HG03060 (cell line): Measurements from ENCODE around the gene HUNK.
"Not testable (repeated sequence)": the region's sequence is repeated elsewhere in the genome, so short reads cannot be mapped to it uniquely, and the experiment has no call there.

ENCODE experiments used
- ATAC-seq: cut with Tn5 transposase; IDR thresholded peaks from one replicate; pipeline ENCODE4 v1.9.1; 2021; ENCODE audit warnings: low read depth, moderate number of reproducible peaks; ENCODE audit not compliant: unreplicated experiment

HUNK gene

DNA sequence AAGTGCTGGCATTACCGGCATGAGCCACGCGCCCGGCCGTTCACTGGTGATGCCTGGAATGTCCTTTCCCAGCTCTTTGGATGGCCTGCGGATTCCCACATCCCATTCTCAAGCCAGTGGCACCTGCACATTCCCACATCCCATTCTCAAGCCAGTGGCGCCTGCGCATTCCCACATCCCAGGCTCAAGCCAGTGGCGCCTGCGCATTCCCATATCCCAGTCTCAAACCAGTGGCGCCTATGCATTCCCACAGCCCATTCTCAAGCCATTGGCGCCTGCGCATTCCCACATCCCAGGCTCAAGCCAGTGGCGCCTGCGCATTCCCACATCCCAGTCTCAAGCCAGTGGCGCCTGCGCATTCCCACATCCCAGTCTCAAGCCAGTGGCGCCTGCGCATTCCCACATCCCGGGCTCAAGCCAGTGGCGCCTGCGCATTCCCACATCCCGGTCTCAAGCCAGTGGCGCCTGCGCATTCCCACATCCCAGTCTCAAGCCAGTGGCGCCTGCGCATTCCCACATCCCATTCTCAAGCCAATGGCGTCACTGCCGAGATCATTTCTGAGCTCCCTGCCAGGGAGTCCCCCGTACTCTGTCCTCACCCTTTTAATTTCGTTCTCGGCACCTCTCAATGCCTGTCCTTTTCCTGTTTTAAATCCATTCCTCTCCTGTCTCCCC, 74.2 kb downstream of the HUNK start:
- not testable (repeated sequence) for ATAC-seq

DNA sequence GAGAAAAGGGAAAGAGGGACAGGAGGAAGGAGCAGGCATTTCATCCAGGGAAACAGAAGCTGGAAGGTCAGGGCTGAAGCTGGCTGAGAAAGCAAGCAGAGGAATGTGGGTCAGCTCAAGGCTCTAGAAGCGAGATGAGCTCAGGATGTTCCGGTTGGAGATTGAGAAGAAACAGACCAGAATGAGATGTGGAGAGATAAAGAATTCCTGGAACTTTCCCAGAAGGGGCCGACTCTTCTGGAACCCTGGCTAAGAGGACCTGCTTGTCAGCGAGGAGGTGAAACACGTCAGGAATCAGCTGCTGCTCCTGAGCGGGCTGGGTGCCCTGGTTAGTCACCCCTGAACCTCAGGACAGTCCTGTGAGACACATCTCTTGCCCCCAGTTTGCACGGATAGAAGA, 75.9 kb downstream of the HUNK start:
- ATAC-seq = no peak

DNA sequence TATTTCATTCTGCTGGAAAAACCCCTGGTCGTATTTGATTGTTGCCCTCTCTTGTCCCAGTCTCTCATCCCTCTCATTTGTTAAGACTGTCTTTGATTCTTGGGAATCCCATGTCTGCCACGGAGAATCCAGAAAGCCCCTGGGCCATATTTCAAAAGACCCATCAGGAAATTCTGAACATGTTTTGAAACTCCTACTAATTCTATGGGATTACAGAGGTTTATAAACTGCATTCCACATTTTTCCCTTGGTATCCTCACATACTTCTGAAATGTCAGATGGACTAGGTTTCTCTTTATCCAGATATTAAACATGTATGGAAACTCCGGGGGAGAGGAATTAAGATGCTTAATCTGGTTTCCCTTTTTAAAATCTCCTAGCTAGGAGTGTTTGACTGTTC, 80.0 kb downstream of the HUNK start:
- no peak for ATAC-seq

GRCh38 chr21:31957631-31958030, 84.8 kb downstream of the HUNK start:
- ATAC-seq = no peak

DNA sequence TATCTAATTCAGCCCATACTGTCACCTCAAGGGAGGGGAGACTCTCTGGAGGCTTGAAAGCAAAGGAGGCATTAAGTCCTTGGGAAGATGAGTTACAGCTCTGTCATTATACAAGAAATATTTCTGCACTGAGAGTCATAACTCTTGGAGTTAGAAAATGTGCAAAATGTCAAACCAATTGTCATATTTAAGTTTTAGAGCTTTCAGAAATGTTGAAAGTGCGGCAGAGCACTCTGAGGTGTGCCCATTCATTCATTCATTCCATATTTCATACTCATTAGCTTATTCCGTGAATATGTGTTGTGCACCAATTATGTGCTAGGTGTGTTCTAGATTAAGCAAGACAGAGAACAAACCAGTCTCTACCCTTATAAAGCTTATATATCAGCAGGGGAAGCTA, 87.1 kb downstream of the HUNK start:
- ATAC-seq = no peak

- ATAC-seq = no peak
Measured at GRCh38 chr21:31961027-31961426, 88.2 kb downstream of the HUNK start.

DNA sequence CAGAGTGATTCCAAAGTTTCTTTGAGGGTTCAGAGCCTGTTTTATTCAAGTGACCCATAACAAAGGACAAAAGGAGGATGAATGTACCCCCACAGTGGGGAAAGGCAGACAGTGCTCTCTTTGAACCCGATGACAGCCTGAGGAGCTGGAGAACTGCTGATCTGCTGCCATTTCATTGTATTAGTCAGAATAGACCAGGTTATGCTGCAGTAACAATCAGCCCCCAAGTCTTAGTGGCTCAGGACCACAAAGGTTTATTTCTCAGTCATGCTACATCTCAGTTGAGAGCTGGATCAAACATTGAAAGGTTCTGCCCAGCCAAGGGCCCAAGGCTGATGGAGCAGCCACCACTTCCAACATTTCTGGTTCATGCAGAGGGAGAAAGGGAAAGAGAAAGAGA, 88.9 kb downstream of the HUNK start:
- no peak for ATAC-seq

DNA sequence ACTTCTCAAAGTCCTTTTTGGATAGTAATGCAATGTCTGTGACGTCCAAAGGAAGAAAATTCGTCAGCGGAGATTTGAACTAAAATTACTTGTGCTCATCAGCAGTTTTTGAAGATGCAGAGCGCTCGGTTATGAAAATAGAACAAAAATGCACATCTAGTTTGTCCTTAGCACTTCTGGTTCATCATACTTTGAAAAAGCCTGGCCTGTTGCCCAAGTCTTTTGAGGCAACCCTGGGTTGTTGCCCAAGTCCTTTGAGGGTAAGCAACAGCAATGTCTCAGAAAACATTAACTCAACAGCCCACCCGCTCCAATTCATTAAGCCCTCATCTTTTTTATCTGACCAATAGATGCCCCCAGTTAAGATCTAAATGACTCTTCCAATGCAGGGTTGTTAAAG, 91.9 kb downstream of the HUNK start:
- no peak for ATAC-seq

DNA sequence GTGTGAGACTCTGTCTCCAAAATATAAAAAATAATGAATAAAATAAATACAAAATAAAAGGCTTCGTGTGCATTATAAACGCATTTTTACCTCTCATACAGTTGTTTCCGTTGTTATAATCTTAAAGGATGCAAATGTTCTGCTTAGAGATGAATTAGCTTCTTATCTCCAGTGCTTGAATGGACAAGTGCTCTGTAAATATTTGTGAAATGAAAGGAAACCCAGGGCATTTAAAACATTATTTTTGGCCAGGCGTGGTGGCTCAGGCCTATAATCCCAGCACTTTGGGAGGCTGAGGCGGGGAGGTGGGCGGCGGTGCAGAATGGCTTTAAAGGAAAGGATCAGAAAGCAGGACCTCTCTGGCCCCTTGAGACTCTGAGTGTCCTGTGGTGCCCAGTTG, 94.5 kb downstream of the HUNK start:
- no peak for ATAC-seq

DNA sequence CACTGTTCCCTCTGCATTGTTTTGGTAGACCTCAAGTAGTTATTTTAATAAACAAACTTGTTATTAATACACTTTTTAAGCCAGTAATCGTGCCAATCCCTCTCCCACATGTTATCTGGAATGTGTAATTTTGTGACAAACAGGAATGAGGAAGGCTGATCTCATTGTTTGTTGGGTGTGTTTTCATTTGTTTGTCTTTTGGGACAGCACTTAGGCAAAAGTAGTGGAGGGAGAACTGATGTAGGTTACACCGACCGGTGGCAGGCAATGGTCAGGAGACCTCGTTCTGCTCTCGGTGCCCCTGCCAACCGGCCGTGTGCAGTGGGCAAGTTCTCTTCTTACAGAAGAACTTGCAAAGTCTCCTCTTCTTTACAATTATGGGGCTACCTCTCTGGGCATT, 99.8 kb downstream of the HUNK start:
- no peak for ATAC-seq

DNA sequence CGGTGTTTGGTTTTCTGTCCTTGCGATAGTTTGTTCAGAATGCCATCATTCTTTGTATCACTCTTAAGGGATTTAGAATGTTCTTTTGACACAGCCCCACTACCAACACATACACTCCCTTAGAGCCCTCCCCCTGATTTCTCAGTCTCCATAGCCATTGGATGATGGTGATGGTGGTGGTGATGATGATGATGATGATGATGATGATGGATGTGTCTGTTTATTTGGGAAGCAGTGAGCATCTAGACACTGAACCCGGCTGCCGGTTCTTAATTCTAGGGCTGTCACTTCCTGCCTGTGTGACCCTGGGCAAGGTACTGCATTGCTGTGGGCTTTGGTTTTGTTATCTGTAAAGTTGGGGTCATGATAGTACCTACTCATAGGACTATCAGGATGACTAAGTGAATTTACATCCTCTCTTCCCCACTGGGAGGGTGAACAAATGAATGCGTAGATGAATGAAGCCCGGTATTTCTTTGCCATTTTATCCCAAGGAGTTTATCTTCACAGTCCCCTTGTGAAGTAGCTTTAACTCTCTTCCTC, 100.7 kb downstream of the HUNK start:
- no peak for ATAC-seq

DNA sequence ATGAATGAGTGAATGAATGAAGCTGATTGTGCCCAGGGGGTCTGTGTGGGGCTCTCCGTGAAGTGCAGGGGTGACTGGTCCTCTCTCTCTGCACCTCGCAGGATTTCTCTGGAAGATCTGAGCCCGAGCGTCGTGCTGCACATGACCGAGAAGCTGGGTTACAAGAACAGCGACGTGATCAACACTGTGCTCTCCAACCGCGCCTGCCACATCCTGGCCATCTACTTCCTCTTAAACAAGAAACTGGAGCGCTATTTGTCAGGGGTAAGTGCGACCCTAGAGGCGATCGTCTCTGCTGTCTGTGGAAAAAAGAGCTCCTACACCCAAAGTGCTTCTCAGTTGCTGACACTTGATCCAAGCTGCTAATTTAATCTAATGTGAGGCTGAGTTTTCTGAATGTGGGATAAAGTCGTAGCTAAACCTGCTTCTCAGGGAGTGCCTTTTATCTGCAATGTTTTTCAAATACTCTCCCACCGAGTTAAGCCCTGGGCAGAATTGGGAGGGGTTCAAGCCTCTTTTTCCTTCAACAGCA, 101.7 kb downstream of the HUNK start:
- ATAC-seq = no peak

DNA sequence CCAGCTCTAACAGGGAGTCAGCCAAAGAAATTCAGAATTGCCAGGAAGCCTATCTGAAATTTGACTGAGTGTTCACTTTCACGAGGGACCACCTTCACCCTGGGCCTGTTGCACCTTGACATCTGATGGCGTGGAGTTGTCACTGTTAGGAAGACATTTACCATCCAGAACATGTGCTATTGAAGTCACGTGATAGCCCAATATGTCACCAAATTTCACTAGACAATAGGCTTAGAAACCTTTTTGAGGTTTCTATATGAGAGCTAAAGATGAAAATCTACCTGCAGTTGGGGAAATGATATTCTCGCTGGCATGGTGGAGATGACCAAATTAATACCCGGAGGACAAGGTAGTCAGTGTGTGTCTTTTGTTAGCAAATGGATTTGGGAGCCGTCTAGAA, 102.7 kb downstream of the HUNK start:
- ATAC-seq = no peak

GRCh38 chr21:31977816-31978215, 105.0 kb downstream of the HUNK start:
- no peak for ATAC-seq

DNA sequence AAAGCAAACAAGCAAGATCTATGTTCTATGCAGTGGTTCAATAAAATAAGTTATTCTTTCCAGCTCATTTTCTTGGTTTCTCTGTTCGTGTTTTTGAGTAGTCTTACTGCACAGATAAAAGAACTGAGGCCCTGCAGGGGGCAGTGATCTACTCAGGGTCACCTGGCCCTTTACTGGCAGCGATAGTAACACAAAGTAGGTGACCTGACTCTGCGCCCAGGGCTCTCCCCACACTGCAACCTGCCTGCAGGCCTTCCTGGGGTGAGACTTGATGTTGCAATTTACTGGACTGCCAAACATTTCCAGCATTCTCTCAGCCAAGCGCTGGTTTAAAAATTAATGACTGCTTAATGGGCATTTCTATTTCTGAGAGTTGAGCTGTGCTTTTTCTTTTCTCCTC, 110.3 kb downstream of the HUNK start:
- ATAC-seq = no peak

- no peak for ATAC-seq
Measured at GRCh38 chr21:31983554-31983953, 110.7 kb downstream of the HUNK start.

DNA sequence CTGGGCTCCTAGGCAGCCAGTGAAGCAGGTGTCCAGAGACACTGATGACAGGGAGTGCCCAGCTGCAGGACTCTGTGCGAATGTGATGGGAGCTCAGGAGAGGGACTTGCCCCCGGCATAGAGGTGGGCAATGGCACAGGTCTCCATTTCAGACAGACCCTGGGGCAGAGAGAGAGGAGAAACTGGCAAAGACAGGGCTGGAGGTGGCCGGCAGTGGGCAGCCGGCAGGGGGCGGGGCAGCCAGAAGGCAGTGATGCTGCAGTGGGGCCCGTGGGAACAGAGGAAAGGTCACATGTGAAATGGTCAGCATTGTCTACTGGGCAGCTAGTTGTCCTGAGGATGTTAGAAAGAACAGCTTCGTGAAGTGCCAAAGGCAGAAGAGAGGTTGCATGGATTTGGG, 112.6 kb downstream of the HUNK start:
- no peak for ATAC-seq

DNA sequence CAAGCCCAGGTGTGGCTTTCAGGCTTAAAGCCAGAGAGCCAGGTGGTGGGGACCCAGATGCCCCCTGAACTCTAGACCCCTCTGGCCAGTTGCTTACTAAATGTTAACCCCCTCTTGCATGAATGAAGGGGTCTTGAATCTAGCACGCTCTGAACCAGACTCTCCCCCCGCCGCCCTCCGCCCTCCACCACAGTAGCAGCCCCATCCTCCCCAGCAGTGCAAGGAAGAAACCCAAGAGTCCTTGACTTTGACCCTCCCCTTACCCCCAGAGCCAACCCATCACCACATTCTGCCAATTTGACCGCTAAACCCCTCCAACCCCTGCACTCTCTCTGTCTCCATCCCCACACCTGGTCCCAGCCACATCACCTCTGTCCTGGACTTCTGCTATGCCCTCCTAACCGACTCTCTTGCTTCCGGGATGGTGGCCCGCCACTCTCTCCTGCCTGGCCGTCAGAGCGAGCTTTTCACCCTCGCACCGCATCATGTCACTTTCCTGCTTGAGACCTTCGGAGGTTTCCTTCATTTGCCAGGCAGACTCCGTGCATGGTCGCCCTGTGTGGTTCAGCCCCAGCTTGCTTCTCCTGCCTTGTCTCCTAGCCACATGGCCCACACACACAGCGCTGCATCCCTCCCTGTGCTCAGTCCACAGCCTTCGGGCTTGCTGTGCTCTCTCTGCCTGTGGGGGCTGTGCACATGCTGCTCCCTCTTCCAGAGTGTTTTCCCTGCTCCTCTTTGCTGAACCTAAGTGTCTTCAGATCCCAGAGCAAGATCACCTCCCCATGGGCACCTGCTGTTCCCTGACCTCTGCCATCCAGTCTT, 113.4 kb downstream of the HUNK start:
- no peak for ATAC-seq

GRCh38 chr21:31987696-31988095, 114.9 kb downstream of the HUNK start:
- ATAC-seq = no peak

DNA sequence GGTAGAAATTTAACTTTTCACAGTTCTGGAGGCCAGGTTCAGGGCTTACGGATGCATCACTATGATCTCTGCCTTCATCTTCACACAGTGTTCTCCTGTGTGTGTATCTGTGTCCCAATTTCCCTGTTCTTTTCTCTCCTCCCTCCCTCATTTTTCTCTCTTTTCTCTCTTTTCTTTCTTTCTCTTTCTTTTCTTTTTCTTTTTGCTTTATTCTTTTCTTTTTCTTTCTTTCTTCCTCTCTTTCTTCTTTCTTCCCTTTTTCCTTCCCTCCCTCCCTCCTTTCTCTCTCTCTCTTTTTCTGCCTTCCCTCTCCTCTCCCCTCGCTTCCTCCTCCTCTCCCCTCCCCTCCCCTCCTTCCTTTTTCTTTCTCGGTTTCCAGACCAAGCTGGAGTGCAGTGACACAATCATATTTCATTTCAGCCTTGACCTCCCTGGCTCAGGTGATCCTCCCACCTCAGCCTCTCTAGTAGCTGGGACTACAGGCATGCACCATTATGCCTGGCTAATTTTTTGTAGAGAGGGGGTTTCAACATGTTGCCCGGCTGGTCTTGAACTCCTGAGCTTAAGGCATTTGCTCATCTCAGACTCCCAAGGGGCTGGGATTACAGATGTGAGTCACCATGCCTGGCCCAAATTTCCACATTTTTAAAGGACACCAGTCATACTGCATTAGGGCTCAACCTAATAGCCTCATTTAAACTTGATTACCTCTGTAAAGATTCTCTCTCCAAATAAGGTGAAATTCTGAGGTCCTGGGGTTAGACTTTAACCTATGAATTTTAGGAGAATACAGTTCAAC, 115.9 kb downstream of the HUNK start:
- ATAC-seq = no peak
